ENCODE measurements around the gene LRP5.

The LRP5 gene

DNA sequence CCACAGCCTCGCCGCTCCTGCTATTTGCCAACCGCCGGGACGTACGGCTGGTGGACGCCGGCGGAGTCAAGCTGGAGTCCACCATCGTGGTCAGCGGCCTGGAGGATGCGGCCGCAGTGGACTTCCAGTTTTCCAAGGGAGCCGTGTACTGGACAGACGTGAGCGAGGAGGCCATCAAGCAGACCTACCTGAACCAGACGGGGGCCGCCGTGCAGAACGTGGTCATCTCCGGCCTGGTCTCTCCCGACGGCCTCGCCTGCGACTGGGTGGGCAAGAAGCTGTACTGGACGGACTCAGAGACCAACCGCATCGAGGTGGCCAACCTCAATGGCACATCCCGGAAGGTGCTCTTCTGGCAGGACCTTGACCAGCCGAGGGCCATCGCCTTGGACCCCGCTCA, 35.5 kb downstream of the LRP5 start:
- no peak for DNase-seq

DNA sequence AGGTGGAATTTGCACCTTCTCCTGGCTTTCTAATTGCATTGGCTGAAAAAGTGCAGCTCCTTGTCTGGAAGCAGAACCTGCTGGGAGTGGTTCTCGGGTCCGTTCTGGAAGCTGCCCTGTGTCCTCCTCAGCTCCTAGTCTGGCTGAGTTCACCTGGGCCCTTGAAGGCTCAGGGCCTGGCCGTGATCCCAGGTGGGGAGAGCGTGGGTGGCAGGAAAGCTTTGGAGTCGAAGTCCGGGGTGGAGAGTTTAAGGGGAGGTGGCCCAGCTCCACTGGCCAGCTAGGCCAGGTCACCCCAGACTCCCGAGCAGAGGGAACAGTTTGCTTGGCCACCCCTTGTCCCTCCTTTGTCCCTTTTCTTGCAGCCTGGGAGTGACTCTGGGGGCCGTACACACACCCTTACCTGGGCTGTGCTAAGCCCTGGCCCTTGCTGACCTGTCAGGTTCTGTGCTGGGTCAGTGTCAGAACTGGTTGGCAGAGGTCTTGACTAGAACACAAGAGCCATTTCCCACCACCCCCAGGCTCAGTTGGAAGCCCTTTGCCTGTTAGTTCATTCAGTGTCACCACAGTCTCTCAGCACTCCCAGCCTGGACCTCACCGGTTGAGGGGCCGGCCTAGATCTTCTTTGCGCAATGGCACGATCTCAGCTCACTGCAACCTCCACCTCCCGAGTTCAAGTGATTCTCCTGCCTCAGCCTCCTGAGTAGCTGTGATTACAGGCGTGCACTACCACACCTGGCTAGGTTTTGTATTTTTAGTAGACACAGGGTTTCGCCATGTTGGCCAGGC, 37.3 kb downstream of the LRP5 start:
- DNase-seq: no peak

DNA sequence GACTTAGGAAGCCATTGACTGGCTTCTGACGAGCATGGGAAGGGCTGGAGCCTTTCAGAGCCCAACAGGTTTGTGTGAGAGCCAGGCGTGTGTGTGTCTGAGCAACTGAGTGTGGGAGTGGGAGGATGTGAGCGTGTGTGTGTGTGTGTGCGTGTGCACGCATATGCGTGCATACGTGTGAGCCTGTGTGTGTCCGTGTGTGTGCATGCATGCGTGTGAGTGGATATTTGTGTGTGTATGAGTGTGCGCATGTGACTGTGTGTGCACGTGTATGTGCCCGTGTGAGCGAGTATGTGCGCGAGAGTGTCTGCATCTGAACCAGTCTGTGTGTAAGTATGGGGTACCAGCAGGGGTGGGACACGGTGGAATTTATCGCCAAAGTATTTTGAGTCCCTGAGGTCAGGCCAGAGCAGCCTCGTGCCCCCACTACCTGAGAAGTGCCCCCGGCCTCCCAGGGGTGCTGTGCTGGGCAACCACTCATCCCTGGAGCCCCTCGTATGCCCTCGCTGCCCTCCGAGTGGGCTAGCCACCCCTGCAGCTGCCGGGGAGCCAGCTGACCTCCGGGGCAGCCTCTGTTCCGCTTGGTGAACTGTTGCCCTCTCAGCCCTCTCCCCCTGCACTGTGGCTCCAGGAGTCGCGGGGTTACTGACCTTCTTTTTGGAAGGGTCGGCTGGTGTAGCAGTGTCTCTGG, 38.5 kb downstream of the LRP5 start:
- no peak for DNase-seq

DNA sequence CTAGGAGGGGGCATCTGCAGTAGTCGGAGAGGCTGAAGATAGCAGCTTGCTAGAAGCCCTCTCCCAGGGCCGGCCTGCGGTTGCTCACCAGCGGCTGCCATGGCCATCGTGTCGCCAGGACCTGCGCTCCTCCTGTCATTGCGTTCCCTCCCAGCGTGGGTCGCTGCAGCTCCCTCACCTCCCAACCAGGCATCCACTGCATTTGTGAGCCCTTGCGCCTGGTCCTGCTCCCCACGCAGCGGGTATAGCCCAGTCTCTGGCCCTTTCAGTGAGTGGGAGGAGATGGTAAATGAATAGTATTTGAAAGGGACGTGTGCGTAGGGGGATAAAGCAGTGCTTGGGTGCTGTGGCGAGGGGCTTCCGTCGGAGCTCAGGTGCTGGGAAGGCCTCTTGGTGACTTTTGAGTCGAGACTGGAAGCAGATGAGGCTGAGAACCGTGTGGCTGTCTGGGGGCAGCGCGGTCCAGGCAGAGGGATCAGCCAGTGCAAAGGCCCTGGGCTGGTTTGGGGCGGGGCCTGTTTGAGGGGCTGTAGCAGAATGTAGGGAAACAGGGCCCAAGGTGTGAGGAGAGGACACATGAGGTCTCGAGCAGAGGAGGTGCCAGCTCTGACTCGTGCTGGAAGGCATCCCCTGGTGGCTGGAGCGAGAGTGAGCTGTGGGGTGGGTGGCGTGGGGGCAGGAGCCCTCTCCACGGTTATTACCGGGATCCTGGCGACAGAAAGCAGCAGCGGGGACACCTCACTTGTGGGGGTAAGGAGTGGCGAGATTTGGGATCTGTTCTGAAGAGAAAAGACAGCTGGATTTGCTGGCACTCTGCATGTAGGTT, 39.3 kb downstream of the LRP5 start:
- DNase-seq: no peak

DNA sequence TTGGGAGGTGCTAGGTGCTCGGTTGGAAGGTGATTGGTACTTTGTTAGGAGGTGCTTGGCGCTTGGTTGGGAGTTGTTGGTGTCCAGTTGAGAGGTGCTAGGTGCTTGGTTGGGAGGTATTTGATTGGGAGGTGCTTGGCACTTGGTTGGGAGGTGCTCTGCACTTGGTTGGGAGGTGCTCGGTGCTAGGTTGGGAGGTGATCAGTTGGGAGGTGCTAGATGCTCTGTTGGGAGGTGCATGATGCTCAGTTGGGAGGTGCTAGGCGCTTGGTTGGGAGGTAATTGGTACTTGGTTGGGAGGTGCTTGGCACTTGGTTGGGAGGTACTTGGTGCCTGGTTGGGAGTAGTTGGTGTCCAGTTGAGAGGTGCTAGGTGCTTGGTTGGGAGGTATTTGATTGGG, 40.2 kb downstream of the LRP5 start:
- no peak for DNase-seq

DNA sequence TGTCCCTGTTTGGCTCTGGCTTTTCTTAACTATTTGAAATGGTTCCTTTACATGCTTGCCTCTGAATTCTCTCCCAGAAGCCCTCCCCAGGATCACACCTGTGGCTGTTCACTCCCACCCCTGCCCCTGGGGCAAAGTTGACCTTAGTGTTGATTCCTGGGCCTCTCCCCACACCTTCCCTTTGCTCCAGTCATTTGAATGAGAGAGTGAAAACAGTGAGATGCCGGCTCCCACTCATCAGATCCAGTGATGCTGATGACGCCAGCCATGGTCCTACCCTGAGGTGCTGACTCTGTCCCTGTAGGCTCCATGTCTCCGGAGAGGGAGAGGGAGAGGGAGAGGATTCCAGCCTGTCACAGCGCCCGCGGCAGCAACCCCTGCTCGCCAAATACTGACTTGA, 40.7 kb downstream of the LRP5 start:
- DNase-seq: no peak

DNA sequence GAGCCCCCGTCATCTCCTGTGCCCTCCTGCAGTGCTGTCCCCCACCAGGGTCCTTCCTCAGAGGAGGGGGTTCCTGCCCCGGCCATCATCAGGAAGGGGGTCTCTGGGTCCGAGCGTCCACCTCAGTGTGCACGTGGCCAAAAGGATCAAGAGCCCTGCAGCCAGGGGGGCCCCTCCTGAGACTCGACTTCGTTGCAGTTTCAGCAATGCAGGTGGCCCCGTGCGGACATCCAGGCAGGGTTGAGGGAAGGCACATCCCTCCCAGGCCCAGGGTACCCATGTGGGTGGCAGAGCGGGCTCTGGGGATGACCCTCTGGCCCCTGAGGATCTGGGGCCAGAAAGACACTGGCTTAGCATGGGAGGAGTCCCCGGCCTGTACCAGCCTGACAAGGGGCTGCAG, 41.3 kb downstream of the LRP5 start:
- no peak for DNase-seq

DNA sequence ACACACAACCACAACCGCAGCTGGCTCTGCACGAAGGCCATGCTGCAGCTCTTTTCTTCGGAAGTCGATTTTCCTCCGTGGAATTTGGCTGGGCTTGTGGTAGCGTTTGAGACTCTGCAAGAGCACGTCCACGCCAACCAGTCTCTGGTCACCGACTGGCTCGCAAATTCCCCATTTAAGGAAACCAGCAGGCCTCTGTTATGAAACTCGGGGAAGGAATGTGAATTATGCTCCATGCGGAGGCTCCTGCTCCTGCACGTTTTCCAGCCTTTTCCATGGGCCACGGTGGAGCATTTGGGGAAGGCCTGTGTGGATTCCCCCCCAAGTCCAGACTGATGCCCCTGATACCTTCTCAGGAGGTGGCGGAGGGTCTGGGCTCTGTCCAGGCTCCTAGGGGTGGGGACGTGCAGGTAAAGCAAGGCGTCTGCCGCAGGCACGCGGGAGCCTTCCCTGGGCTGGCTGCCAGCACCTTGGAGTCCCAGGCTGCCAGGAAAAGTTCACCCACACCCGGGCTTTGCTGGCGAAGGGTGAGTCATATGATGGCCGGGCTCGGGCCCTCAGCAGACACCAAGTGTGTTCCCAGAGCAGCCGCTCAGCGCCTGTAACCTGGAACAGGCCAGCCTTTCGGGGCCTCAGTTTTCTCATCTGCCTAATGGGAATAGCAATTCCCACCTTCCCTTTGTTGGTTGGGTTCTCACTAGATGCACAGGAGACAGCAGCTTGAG, 41.9 kb downstream of the LRP5 start:
- DNase-seq: no peak

DNA sequence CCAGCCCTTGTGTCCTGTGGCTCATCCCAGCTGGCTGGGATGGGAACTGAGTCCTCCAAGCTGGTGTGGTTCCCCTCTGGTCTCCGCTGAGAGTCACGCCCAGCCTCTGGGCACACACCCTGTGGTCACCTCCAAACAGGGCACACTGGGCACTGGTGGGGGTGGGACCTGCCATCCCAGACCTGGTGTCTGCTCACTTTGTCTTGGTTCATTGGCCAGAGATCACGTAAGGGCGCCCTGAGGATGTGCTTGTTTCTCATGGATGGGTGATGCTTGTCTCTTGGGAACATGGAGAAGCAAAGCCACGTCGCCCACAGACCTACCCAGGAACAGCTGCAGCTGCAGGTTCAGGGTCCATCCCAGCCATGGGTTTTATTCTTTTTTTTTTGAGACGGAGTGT, 43.1 kb downstream of the LRP5 start:
- no peak for DNase-seq

DNA sequence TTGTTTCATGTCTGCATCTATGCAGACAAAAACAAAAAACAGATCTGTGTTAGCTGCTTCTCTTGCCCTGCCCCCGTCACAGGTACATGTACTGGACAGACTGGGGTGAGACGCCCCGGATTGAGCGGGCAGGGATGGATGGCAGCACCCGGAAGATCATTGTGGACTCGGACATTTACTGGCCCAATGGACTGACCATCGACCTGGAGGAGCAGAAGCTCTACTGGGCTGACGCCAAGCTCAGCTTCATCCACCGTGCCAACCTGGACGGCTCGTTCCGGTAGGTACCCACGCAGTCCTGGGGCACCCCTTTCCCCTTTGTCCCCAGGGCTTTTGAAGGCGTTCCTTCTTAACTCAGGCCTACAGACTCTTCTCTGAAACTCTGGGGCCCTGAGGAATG, 45.2 kb downstream of the LRP5 start:
- DNase-seq: no peak

DNA sequence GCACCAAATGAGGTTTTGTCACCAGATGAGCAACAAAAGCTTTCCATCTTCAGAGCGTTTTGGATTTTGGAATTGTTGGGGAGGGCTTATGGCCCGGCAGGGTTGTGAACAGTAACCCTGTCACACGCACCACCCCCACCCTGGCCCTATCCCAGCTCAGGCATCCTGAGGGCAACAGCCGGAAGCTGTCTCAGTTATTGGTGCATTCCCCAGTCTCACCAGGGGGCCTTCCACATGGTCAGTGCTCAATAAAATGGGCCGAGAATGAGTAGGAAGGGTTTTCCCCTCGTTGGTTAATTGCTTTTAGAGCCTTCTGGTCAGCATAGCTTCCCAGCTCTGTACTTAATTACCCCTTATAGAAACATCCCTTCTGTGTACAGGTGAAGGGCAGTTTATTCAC, 46.0 kb downstream of the LRP5 start:
- DNase-seq: no peak

DNA sequence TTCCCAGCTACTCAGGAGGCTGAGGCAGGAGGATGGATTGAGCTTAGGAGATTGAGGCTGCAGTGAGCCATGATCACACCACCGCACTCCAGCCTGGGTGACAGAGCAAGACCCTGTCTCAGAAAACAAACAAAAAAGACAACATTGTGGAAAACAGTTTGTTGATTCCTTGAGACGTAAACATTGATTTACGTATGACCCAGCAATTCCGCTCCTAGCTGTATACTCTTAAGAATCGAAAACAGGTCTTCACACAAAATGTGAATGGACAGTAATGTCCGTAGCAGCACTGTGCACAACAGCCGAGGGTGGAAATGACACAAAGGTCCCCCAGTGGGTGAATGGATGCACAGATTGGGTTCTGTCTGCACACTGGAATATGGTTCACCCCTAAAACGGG, 49.3 kb downstream of the LRP5 start:
- no peak for DNase-seq

DNA sequence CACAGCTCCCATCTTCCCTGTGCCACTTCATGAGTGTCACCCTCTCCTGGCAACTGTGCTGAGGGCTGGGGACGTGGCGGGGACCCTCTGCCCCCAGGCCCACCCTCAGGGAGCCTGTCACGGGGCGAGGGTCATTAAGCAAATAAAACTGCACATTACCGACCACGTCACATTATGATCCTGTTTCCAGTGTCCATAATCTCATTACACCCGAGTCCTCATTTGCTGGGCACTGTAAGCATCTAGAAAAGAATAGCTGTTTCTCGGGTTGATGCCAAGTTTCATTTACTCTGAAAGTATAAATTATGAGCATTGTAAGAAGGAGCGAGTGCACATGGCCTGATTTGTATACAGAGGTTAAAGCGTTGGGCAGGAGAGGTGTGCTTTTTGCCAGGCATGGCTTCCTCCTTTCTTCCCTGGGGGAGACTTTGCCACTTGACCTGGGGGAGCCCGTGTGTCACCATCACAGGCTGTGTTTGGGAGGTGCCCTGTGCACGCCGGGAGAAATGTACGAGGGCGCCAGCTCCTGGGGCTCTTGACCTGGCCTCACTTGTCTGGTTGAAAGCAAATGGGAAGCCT, 50.5 kb downstream of the LRP5 start:
- no peak for DNase-seq

DNA sequence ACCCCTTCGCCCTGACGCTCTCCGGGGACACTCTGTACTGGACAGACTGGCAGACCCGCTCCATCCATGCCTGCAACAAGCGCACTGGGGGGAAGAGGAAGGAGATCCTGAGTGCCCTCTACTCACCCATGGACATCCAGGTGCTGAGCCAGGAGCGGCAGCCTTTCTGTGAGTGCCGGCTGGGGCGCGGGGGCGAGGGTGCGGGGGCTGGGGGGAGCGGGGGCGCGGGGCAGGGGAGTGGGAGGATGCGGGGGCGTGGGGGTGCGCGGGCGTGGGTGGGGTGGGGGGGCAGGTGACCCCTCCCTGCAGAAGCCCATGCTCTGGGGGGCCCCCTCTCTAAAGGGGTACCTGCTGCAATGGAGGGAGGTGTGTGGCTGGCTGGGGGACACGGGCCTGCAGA, 51.4 kb downstream of the LRP5 start:
- DNase-seq: no peak

DNA sequence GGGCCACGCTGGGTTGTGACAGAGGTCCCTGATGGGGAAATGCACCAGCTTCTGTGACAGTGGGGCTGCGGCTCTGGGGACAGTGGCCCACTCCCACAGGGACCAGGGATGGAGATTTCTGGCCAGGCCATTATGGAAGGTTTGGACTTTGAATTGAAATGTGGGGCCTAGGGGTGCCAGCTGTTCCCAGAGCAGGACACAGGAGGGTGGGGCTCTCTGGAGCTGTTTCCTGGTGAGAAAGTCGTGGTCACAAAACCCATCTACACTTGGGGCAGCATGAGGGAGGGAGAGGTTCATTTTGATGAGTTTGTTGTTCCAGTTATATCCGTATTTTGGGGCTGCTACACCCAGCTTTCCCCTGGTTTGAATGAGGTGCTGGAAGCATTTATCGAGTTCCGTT, 52.2 kb downstream of the LRP5 start:
- no peak for DNase-seq

DNA sequence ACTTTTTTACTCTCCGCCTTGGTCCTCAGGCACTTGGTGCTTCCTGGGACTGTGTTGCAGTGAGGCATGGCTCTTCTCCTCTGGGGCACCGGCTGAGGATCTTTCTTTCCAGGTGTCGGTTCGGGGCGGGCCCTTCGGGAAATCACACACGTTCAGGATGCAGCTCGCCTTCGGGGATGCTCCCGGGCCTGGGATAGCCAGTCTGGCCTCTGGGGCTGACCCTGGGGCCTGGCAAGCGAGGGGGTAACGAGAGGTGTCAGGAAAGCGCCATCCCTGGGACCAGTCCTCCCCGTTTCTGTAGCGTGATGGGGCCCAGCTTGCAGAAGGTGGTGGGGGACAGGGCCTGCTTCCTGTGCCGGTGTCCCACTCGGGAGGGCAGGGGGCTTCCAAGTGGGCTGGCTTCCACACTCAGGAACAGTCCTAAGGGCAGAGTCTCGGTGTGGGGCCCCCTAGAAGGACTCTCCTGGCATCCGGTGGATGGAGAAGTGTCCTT, 53.6 kb downstream of the LRP5 start:
- no peak for DNase-seq

DNA sequence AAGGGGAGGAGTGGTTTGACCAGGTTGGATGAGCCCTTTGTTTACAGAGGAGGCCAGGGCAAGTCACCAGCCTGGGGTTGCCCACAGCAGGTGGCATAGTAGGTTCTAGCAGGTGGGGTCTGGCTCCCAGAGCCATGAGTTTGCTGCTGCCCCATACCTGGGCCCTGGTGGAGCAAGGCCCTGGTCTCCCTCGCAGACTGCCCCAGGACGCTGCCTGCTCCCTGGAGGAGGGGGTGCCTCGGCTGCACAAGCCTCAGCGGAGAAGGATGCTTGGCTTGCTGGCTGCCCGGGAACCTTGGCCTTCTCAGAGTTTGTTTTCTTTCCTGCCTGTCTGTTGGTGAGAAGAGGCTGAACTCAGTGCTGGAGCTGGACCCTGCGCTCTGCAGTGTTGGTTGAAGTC, 54.9 kb downstream of the LRP5 start:
- no peak for DNase-seq

DNA sequence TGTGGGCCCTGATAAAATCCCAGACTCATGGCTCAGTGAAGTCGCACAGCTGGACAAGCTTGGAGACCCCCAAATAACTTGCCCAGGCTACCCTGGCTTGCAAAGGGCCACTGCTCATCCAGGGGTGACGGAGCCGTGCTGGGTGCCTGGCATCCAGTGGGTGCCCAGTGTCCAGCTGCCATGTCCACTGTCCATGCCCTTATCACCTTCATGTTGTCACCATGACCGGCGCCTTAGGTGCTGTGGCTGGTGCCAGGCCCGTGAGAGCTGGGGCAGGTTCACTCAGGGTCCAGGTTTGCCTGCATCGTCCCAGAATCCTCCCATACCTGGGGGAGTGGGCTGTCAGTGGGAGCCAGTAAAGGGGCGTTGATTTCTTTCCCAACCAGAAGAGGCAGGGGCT, 57.4 kb downstream of the LRP5 start:
- no peak for DNase-seq

DNA sequence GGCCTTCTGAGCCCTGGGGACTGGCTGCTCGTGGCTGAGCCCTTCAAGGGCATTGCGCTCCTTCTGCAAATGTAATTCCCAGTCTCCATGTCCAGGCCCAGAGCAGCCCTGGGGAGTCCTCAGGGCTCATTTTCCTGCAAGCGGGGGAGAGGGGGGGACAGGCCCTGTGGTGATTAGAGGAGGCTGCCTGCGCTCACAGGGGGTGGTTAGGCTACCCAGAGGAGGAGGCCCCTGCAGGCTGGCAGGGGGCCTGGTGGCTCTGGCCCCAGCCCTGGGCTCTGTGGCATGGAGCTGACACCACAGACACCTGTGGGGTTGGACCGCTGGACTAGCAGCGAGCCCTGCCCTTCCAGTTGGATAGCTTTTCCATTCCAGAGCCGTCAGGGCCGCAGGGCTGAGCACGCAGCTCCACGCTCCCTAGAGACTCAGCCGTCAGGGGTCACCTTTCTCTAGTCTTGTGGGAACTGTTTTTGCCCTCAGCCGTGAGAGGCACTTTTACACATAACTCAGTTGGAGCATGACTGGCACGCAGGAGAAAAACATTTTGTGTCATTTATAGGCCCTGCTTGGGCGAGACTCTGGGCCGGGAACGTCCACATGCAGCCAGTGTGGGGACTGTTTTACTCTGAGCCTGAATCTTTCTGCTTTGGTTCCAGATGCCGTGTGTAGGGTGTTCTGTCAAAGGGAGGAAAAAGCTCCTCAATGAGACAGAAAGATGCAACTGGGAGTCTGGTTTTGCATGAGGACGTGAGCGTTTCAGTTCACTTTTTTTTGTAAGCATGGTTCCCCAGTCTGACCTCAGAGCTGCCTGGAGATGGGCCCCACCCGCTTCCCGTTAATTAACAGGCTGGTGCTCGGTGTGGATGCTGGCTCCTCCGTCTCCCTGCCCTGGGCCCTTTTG, 58.1 kb downstream of the LRP5 start:
- DNase-seq: no peak

DNA sequence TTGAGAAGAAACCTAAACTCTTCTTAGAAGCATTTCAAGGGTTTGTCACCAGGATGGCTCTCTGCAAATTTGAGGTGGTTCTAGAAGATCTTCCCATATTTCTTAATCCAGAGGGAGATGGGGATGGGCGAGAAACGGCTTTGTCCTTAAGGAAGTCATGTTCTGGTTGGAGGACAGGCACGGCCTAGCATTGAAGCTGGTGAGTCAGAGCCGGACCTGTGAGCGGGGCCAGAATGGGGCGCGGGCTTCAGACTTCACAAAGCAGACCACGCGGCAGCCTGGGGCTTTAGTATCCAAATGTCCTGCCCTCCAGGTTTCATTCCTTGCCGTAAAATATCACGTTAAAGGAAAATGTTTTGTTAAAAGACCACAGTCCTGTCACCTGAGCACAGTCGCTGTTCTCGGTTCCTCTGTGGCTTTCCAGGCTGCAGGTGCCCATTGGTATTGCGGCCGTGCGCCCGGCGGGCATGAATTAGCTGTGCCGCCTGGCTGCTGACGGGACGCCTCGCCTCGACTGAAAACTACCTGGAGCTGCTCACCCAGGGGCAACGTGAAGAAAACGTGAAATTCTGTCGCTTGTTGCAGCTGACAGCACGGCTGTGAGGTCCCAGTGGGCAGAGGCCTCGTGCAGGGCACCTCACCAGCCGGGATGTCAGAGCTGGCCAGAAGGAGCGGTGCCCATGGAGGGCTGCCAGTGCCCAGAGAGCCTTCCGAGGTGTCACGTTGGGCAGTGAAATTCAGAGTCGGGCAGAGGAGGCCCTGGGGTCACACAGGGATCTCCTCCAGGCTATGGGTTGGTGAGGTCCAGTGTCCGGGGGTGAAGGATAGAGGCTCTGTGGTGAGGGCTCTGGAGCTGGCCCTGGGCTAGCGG, 59.0 kb downstream of the LRP5 start:
- DNase-seq: no peak

DNA sequence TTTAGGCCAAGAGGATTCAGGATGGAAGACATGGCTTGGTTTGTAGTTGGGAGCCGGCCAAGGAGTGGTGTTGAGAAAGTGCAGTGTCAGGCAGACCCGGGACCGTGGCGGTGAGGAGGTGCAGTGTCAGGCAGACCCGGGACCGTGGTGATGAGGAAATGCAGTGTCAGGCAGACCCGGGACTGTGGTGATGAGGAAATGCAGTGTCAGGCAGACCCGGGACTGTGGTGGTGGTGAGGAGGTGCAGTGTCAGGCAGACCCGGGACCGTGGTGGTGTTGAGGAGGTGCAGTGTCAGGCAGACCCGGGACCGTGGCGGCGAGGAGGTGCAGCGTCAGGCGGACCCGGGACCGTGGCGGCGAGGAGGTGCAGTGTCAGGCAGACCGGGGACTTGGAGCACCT, 59.7 kb downstream of the LRP5 start:
- DNase-seq: no peak

All from activated CD8-positive, alpha-beta memory T cell treated with anti-CD3 and anti-CD28 coated beads, Interleukin-2, amount 50 U/mL, for 48 hours (primary cell).